BJ (cell line): Measurements from ENCODE around the gene SLC15A3. TPM values are rescaled to one million over a fixed set of nuclear protein-coding genes. Genes with fewer than 3 reads are reported as not detected.
A peak's percentile ranks its signal among the peaks of the same experiment; 100 is the strongest.
"Not testable (repeated sequence)": the region's sequence is repeated elsewhere in the genome, so short reads cannot be mapped to it uniquely, and the experiment has no call there.

Source experiments
- CTCF ChIA-PET: fragments of 350-600 bp; formaldehyde crosslinking; extraction: SDS; loops from one replicate; lab custom pipeline; 2021; ENCODE audit warnings: antibody characterized with exemption, inconsistent platforms; lab: Yijun Ruan, JAX
- POLR2A ChIA-PET: fragments of 300-600 bp; sonication (Branson Sonifier 250); formaldehyde crosslinking; extraction: SDS; loops from one replicate; lab custom pipeline; 2021; ENCODE audit warnings: antibody characterized with exemption; lab: Charles Lee
- DNase-seq: peaks from one replicate; pipeline ENCODE4 v3.0.0-alpha.2; 2011; ENCODE audit warnings: low read depth
- H3K27me3 ChIP-seq: 2 replicates; pipeline ENCODE4 v1.6.0; 2011; ENCODE audit warnings: low read length; ENCODE audit not compliant: control insufficient read depth, insufficient read depth
- H3K36me3 ChIP-seq: 2 replicates; pipeline ENCODE4 v1.5.1; 2011; ENCODE audit warnings: low read length; ENCODE audit not compliant: control insufficient read depth, insufficient read depth
- H3K4me3 ChIP-seq: 2 replicates; pipeline ENCODE4 v1.5.1; 2011; ENCODE audit warnings: low read depth, mild to moderate bottlenecking, control low read depth, low read length
- polyA plus RNA-seq: library from polyadenylated mRNA; depleted of rRNA; stranded (reverse); fragments of >200 nt; gene quantifications from 2 replicates; pipeline ENCODE4 v1.2.3, GENCODE V29; 2011
- TF ChIP-seq, protein P1 (sequence below): IDR thresholded peaks from 2 replicates; pipeline ENCODE4 v1.5.1; 2011; ENCODE audit warnings: low read depth, mild to moderate bottlenecking, control low read depth, inconsistent platforms, low read length, moderate library complexity; ENCODE audit not compliant: insufficient read depth

Gene SLC15A3
- polyA plus RNA-seq, 1 experiment, result 14.1 TPM

GRCh38 chr11:60910711-60911380 lies 41.1 kb downstream of the SLC15A3 start:
- no peak for DNase-seq
- no peaks in the 10 kb centered on the region for H3K36me3 ChIP-seq
- ChIA-PET CTCF (interaction anchor here (0.6 kb wide), 1 partner anchor 88 kb away, joined by 4 read pairs; no protein-coding TSS in a partner anchor), POLR2A (no interaction called here)
- 0 out of 2 replicates have a peak, but pooled peaks cover 3% of the 10 kb centered on the region for H3K27me3 ChIP-seq
- TF ChIP-seq, protein P1, sequence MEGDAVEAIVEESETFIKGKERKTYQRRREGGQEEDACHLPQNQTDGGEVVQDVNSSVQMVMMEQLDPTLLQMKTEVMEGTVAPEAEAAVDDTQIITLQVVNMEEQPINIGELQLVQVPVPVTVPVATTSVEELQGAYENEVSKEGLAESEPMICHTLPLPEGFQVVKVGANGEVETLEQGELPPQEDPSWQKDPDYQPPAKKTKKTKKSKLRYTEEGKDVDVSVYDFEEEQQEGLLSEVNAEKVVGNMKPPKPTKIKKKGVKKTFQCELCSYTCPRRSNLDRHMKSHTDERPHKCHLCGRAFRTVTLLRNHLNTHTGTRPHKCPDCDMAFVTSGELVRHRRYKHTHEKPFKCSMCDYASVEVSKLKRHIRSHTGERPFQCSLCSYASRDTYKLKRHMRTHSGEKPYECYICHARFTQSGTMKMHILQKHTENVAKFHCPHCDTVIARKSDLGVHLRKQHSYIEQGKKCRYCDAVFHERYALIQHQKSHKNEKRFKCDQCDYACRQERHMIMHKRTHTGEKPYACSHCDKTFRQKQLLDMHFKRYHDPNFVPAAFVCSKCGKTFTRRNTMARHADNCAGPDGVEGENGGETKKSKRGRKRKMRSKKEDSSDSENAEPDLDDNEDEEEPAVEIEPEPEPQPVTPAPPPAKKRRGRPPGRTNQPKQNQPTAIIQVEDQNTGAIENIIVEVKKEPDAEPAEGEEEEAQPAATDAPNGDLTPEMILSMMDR, result no peak
- no peak overlapping the region for H3K4me3 ChIP-seq

GRCh38 chr11:60910281-60910687 lies 41.7 kb downstream of the SLC15A3 start:
- H3K27me3 ChIP-seq, result 0 out of 2 replicates have a peak, but pooled peaks cover 3% of the 10 kb centered on the region
- no peak for DNase-seq
- TF ChIP-seq, protein P1, result no peak
- POLR2A ChIA-PET, result no interaction called here
- H3K36me3 ChIP-seq, result no peaks in the 10 kb centered on the region
- CTCF ChIA-PET, result no interaction called here
- no peak overlapping the region for H3K4me3 ChIP-seq

DNA sequence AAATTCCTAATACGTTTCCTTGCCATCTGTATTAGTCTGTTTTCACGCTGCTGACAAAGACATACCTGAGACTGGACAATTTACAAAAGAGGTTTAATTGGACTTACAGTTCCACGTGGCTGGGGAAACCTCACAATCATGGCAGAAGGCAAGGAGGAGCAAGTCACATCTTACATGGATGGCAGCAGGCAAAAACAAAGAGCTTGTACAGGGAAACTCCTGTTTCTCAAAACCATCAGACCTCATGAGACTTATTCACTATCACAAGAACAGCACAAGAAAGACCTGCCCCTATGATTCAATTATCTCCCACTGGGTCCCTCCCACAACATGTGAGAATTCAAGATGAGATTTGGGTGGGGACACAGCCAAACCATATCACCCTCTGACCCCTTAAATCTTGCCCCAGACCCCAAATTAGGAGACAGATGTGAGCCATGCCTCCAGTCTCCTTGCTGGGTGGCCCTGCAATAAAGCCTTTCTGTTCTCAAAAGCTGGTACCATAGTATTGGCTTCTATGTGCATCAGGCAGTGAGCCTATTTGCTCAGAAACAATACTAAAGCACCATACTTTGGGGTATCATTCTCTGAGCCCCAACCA lies 42.2 kb downstream of the SLC15A3 start:
- H3K4me3 ChIP-seq, DNase-seq, H3K27me3 ChIP-seq, POLR2A ChIA-PET, CTCF ChIA-PET, H3K36me3 ChIP-seq: not testable (repeated sequence)

DNA sequence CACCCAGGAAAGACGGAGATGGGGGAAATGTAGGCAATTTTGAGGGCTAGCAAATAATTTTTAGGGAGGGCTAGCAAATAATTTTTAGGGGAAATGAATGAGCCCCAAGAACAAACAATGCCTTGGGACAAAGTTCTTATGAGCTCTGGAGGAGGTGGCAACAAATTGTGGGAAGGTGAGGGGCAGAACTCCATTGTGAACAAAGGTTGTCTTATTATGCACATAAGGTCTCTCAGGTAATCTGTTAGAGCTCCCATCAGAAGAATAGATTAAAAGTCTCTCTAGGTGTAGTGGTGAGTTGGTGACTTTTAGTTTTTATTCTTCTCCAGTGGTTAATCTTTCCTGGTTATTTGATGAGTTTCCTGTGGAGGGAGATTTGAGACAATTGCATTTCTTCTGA lies 43.2 kb downstream of the SLC15A3 start:
- ChIA-PET POLR2A (no interaction called here), CTCF (no interaction called here)
- DNase-seq, result no peak

DNA sequence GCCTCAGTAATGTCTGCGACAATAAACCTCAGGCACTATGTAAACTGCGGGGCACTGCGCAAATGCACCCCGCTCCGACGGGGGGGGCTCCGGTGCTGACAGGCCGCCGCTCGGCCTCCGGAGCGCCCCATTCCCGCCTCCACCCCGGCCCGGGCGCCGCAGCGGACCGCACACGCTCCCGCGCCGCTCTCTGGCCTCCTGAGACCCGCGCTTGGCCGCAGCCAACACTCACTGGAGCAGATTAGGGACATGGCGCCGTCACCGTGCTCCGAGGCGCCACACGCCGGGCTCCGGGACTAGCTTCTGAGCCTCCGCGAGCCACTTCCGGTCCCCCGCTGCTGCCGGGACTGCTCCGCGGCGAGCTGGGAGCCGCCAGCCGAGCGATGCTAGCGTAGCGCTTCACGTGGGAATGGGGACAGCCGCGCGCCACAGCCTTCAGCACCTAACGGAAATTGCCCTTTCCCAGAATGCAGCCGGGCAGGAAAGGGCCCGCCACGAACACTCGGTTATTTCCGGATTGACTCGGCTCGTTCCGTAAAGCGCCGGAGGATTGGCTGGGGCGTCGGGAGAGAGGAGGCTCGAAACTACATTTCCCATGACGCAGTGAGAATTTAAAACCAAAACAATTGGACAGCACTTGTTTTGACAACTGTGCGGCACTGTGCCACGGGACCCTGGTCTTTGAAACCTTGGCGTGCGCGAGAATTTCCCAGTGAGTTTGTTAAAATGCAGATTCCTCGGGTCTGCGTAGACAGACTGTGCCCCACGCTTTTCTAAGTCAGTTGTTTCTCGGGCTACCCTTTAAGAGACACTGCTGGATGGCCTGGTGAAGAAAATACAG lies 45.6 kb downstream of the SLC15A3 start, which contains the start of gene PRPF19:
Gene PRPF19, minus strand, starts transcription at position 454 of the 841 bp plus-strand sequence. Its CDS starts 203 bp downstream, at position 251.
- POLR2A ChIA-PET, result no interaction called here
- CTCF ChIA-PET, result interaction anchor here (0.7 to 28.4 kb wide), 6 partner anchors 9 to 131 kb away, joined by 3 to 716 read pairs (median 4); partner anchors contain the start of gene CCDC86

More for the DNA sequence above, 43.2 kb downstream of the SLC15A3 start:
- TF ChIP-seq, protein P1, result no peak
- no peak overlapping the region for H3K4me3 ChIP-seq
- no peaks in the 10 kb centered on the region for H3K36me3 ChIP-seq
- H3K27me3 ChIP-seq, result 0 out of 2 replicates have a peak, but pooled peaks cover 3% of the 10 kb centered on the region

More for the DNA sequence above, 45.6 kb downstream of the SLC15A3 start, which contains the start of gene PRPF19:
- H3K36me3 ChIP-seq, result peaks cover 11% of the 10 kb centered on the region
- TF ChIP-seq, protein P1, result no peak
- DNase-seq, result peak; percentile 80
- H3K27me3 ChIP-seq, result 0 out of 2 replicates have a peak, but pooled peaks cover 3% of the 10 kb centered on the region
- peak within 1 kb of the TSS; percentile 75 for H3K4me3 ChIP-seq
